ENCODE measurements around the gene DACH1. TPM values are rescaled to one million over a fixed set of nuclear protein-coding genes. Genes with fewer than 3 reads are reported as not detected.

DACH1 gene
- total RNA-seq, 8 experiments from 2014 or later = 0.20 to 74.1 (median 38.8) TPM

DNA sequence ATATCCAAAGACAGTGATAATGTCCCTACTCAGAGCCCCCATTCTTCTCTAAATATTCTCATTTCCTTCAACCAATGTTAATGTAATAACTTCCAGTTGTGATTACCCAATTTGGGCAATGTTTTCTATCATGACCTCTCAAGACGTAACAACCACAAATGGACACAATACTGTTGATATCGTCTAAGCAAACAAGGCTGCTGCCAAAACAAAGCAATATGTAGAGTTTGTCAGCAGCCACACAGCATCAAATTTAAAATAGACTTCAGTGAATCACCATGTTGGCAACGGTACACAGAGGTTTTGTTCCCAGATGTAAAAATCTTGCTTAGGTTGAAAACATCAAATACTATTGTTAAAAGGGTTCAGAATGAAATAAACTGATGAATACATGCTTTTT is 205.1 kb downstream of the DACH1 start:
- ATAC-seq (replicated peaks in 6 of 8) = no peak
- in situ Hi-C loops (cut with MboI; ENCODE audit: low pct_unique_long_range_greater_than_20kb in 2 of 9, low sequenced_read_pairs in 9 of 9, unreplicated experiment in 9 of 9) = no loop called here
- 0 to 97% (median 89%) methylated on average over 2 to 3 of the region's 3 CpGs; no CpG with 5 or more reads in 1 of the 10 experiments for WGBS, 10 experiments

DNA sequence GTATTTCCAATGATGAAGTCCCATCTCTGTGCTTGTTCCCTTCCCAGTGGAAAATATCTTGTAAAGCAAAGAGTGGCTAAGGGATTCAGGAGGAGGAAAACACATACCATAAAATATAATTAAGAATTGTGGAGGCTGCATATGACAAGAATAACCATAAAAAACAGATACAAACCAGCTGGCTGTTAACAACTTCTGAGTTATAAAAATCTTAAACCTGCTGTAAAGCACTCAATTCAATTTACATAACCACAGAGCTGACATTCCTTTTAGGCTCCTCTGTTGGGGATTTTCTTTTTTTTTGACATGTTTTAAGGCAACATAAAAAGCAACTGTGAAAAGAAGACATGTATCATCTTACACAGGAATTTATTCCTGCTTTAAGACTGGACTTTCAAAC is 207.6 kb downstream of the DACH1 start:
- Histone ChIP-seq H3K4me3 (no peak overlapping the region), H3K4me1 (replicated peaks in 1 of 2) (peaks cover 5 to 12% of the 10 kb centered on the region in 2 donors), H3K27ac (no peak overlapping the region)
- peak in 1 of 8 experiments; percentile 75 for ATAC-seq (replicated peaks in 6 of 8)
- in situ Hi-C loops (cut with MboI; ENCODE audit: low pct_unique_long_range_greater_than_20kb in 2 of 9, low sequenced_read_pairs in 9 of 9, unreplicated experiment in 9 of 9) = no loop called here

More for the DNA sequence above, 205.1 kb downstream of the DACH1 start:
- H3K4me1 ChIP-seq (replicated peaks in 1 of 2) = peaks cover 5 to 12% of the 10 kb centered on the region in 2 donors
- no peak overlapping the region for H3K27ac ChIP-seq
- no peak overlapping the region for H3K4me3 ChIP-seq

DNA sequence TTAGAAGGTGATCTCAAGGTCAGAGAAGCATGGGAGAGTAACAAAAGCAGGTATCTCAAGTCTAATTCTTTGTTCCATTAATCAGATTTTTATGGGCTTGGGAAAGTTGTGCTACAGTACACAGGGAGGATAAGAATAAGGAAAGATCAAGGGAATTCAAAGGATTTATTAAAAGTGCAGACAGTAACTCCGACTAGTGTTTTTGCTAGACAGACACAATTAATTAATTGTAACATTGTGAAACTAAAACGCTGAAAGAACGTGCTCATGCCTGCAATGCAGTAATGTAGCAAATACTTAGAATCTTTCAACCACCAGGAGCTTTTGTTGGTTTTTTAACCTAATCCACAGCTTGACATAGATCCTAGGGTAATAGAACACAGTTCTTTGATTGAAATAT is 221.5 kb downstream of the DACH1 start:
- in situ Hi-C loops (cut with MboI; ENCODE audit: low pct_unique_long_range_greater_than_20kb in 2 of 9, low sequenced_read_pairs in 9 of 9, unreplicated experiment in 9 of 9) = no loop called here
- WGBS, 10 experiments = 0 to 100% (median 83%) methylated on average over 1 to 3 of the region's 3 CpGs; no CpG with 5 or more reads in 1 of the 10 experiments
- no peak for ATAC-seq (replicated peaks in 6 of 8)
- Histone ChIP-seq H3K27ac (no peak overlapping the region), H3K4me1 (replicated peaks in 1 of 2) (peaks cover 10 to 29% of the 10 kb centered on the region in 2 donors), H3K4me3 (no peak overlapping the region)

DNA sequence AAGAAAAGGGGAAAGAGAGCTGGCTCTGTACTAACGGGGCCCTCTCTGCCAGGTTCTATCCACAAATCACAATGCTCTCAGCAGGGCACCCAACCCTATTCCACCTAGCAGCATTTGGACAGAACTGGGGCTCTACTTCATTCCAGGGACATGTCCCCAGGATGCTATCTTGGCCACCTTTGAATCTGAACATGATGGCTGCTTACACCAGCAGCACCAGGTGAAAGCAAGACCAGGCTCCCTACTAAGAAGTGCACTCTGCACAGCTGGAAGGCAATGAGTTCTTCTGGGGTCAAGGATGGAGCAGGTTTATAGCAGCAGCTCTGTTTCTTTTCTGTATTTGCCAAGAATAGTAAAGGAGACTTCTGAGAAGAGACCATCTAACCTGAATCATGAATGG is 222.4 kb downstream of the DACH1 start:
- in situ Hi-C loops (cut with MboI; ENCODE audit: low pct_unique_long_range_greater_than_20kb in 2 of 9, low sequenced_read_pairs in 9 of 9, unreplicated experiment in 9 of 9) = no loop called here
- WGBS, 10 experiments = 40 to 100% (median 66%) methylated on average over 1 of the region's 1 CpG; no CpG with 5 or more reads in 4 of the 10 experiments
- H3K4me3 ChIP-seq = no peak overlapping the region
- H3K4me1 ChIP-seq (replicated peaks in 1 of 2) = peaks cover 10 to 27% of the 10 kb centered on the region in 2 donors
- no peak overlapping the region for H3K27ac ChIP-seq
- no peak for ATAC-seq (replicated peaks in 6 of 8)

DNA sequence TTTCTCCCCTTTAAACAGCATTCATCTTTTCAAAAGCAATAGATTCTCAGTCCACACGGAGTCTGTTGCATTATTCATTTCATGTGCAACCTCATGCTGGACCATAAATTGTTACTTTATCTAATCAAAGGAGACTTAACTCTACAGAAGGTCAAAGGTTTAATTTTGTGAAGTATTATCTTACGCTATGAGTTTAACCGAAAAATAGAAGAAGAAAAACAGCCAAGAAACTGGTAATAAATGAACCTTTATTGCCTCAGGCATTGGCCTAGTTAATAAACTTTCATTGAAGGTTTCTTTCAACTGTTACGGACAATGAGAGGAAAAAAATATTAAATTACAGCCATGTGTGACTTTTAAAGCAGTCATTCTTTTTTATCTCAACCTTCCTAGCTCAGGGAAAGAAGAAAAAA is 223.6 kb downstream of the DACH1 start:
- ATAC-seq (replicated peaks in 6 of 8) = peak in 2 of 8 experiments; percentile 18 to 63
- H3K27ac ChIP-seq = no peak overlapping the region
- H3K4me1 ChIP-seq (replicated peaks in 1 of 2) = peaks cover 16 to 28% of the 10 kb centered on the region in 2 donors
- no peak overlapping the region for H3K4me3 ChIP-seq
- 14 to 77% (median 39%) methylated on average over 2 to 4 of the region's 4 CpGs for WGBS, 10 experiments
- in situ Hi-C loops (cut with MboI; ENCODE audit: low pct_unique_long_range_greater_than_20kb in 2 of 9, low sequenced_read_pairs in 9 of 9, unreplicated experiment in 9 of 9) = no loop called here

DNA sequence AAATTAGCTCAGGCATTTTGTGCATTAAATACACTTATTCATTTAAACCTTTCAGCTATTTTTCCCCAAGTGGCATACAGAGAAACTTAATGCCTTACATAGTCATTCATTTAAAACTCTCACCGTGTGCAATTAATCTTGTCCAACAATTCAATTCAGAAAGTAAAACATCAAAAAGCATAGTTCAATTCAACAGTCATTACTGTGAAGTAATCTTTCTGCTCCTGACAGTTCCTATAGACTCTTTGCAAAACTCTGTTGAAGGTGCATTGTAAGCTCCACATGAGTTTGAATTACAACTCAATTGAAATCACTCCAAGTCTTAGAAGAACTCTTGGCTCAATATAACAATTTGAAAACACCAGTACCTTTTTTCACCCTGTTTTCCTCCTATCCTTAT is 228.3 kb downstream of the DACH1 start:
- WGBS, 10 experiments = 0 to 33% (median 14%) methylated on average over 1 of the region's 1 CpG; no CpG with 5 or more reads in 1 of the 10 experiments

DNA sequence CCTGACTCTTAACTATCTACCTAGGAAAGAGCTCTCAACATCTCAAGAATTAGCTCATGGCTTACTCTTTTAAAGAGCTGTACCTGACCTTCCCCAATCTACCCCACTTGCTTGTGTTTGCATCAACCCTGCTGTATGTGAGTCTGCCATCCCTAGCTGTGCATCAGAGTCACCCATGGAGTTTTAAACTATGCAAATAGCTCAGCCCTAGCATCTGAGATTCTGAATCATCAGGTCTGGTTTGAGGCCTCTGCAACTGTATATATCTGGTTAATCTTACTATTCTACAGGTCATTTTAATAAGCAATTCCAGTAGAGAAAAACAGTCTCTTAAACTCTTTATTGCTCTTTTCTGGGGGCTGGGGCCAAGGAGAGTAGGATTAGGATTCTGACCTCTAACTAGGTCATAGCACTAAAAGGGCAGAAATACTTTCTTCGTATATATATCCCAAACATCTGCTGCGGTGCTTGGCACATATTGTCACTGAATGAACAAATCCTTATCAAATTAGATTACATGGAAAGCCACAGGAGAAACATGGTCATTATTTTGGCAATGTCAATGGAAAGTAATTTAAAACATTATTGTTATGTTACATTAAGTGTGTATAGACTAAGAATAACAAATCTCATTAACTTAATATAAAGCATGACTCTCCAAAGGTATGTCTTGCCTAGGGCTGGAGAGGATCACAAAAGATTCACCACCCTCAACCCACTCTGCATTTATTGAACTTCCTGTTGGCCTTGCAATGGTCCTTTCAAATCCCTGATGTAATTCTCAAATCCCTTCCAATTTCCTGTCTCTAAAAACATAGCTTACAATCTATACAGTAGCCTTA is 232.2 kb downstream of the DACH1 start:
- in situ Hi-C loops (cut with MboI; ENCODE audit: low pct_unique_long_range_greater_than_20kb in 2 of 9, low sequenced_read_pairs in 9 of 9, unreplicated experiment in 9 of 9) = no loop called here
- Histone ChIP-seq H3K4me1 (replicated peaks in 1 of 2) (peaks cover 6 to 34% of the 10 kb centered on the region in 2 donors), H3K27ac (no peak overlapping the region), H3K4me3 (no peak overlapping the region)
- 6 to 100% (median 70%) methylated on average over 1 to 2 of the region's 2 CpGs; no CpG with 5 or more reads in 2 of the 10 experiments for WGBS, 10 experiments
- ATAC-seq (replicated peaks in 6 of 8) = peak in 4 of 8 experiments; percentile 42 to 71 (median 64)

More for the DNA sequence above, 228.3 kb downstream of the DACH1 start:
- ATAC-seq (replicated peaks in 6 of 8) = peak in 2 of 8 experiments; percentile 41 to 71
- peaks cover 14 to 30% of the 10 kb centered on the region in 2 donors for H3K4me1 ChIP-seq (replicated peaks in 1 of 2)
- in situ Hi-C loops (cut with MboI; ENCODE audit: low pct_unique_long_range_greater_than_20kb in 2 of 9, low sequenced_read_pairs in 9 of 9, unreplicated experiment in 9 of 9) = no loop called here
- no peak overlapping the region for H3K4me3 ChIP-seq
- no peak overlapping the region for H3K27ac ChIP-seq

DNA sequence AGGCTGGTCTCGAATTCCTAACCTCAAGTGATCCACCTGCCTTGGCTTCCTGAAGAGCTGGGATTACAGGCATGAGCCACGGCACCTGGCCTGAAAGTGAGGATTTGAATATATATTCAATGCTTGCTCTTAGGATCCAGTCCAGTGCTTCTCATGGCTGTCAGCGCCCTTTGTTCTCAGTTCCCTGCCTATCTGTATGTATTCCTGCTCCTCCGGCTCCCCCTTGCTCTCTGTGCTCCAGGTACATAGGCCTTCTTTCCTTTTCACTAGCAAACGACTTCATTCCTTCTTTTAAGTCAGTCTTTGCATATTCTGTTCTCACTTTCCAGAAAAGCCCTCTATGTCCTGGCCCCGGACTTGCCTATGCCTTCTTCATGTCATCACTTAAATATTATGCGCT is 232.8 kb downstream of the DACH1 start:
- 0 to 94% (median 72%) methylated on average over 1 to 7 of the region's 7 CpGs for WGBS, 10 experiments
- H3K27ac ChIP-seq = no peak overlapping the region
- ATAC-seq (replicated peaks in 6 of 8) = no peak
- no peak overlapping the region for H3K4me3 ChIP-seq
- peaks cover 3 to 31% of the 10 kb centered on the region in 2 donors for H3K4me1 ChIP-seq (replicated peaks in 1 of 2)
- in situ Hi-C loops (cut with MboI; ENCODE audit: low pct_unique_long_range_greater_than_20kb in 2 of 9, low sequenced_read_pairs in 9 of 9, unreplicated experiment in 9 of 9) = no loop called here

DNA sequence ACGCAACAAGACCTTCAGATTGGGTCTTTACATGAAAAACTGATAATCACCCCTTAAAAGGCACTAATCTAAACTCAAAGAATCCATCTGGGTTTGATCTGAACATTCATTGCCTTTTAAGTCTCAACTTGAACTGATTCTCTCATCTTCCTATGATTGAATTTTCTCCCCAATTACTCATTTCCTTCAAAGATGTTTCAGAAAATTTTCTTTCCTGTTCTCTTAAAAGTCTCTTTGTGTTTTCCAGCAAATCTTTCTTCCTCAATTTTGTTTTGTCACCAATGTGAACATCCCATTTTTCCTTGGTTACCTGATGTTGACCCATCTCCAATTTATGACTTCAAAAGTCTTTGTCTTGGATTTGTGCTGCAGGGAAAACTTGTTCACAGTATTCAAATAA is 234.3 kb downstream of the DACH1 start:
- no peak for ATAC-seq (replicated peaks in 6 of 8)
- Histone ChIP-seq H3K4me1 (replicated peaks in 1 of 2) (peaks cover 0 to 16% of the 10 kb centered on the region in 2 donors), H3K4me3 (no peak overlapping the region), H3K27ac (no peak overlapping the region)
- in situ Hi-C loops (cut with MboI; ENCODE audit: low pct_unique_long_range_greater_than_20kb in 2 of 9, low sequenced_read_pairs in 9 of 9, unreplicated experiment in 9 of 9) = no loop called here
- WGBS, 10 experiments = 0 to 100% (median 92%) methylated on average over 1 of the region's 1 CpG; no CpG with 5 or more reads in 3 of the 10 experiments

DNA sequence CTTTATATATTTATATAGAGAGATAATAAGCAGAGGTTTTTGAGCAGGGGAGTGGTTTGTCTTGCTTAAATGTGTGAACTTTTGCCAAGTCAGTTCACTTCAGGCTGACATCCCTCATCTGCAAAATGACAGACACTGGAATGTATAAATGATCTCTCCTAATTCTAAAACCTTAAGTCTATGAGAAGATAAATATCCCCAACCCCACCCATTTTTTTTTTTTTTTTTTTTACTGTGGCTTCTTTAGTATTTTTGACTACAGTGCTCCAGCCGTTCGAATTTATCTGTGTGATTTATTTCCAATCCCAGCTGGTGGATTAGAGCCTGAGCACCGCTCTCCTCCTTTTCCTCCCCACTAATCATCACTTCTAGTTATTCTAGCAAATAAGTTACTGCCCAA is 234.8 kb downstream of the DACH1 start:
- Histone ChIP-seq H3K4me3 (no peak overlapping the region), H3K4me1 (replicated peaks in 1 of 2) (peaks cover 4 to 20% of the 10 kb centered on the region in 2 donors), H3K27ac (no peak overlapping the region)
- in situ Hi-C loops (cut with MboI; ENCODE audit: low pct_unique_long_range_greater_than_20kb in 2 of 9, low sequenced_read_pairs in 9 of 9, unreplicated experiment in 9 of 9) = no loop called here
- WGBS, 10 experiments = 0 to 83% (median 46%) methylated on average over 2 to 3 of the region's 3 CpGs; no CpG with 5 or more reads in 1 of the 10 experiments
- peak in 2 of 8 experiments; percentile 30 to 50 for ATAC-seq (replicated peaks in 6 of 8)

DNA sequence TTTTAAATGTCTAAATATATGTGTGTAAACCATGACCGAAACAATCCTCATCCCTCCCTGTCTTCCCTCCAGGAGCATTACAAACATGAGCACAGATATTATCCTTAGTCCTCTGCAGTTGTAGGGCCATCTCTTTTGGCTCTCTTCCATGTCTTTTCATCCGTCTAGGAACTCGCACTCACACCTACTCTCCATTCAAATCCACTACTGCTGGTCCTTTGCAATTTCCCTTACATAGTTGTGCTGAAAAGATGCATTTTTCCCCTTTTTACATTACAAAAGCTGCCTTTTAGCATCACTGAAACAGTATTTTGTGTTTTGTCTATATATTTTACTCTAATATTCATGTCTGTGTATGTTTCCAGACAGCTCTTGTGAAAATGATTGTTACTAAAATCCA is 237.8 kb downstream of the DACH1 start:
- Histone ChIP-seq H3K27ac (no peak overlapping the region), H3K4me3 (no peak overlapping the region), H3K4me1 (replicated peaks in 1 of 2) (peaks cover 13 to 50% of the 10 kb centered on the region in 2 donors)
- no peak for ATAC-seq (replicated peaks in 6 of 8)
- in situ Hi-C loops (cut with MboI; ENCODE audit: low pct_unique_long_range_greater_than_20kb in 2 of 9, low sequenced_read_pairs in 9 of 9, unreplicated experiment in 9 of 9) = no loop called here
- 6 to 100% (median 95%) methylated on average over 1 to 3 of the region's 3 CpGs for WGBS, 10 experiments

DNA sequence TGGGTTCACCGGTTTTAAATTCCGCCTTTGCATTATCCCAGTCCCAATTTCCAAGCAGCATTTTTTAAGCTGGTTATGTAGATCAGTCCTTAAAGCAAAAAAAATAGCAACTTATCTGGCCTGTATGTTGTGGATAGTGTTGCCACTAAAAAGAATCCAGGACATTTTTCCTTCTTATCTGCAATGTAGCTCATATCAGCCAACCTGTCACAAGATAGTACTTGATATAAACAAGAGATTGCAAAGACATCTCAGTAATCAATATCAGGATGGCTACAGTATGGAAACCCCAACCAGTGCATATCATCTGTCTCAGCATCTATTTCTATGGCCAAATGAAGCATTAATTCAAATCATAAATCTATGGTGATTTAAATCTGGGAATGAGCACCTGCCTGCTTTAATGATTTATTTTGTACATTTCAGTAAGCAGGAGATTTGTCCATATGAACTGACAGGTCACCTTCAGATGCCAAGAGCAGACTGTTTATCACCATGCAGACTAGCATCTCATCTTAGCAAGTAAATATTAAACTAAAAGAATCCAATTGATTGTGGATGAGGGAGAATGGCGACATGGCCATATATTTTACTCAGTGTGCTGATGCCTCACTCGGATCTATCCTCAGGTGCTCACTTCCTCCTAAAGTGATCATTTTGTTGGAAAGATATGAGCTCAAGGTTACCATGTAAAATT is 240.4 kb downstream of the DACH1 start:
- Histone ChIP-seq H3K4me3 (no peak overlapping the region), H3K27ac (no peak overlapping the region), H3K4me1 (replicated peaks in 1 of 2) (peaks cover 15 to 57% of the 10 kb centered on the region in 2 donors)
- WGBS, 10 experiments = 49 to 100% (median 80%) methylated on average over 1 to 4 of the region's 4 CpGs; no CpG with 5 or more reads in 1 of the 10 experiments
- in situ Hi-C loops (cut with MboI; ENCODE audit: low pct_unique_long_range_greater_than_20kb in 2 of 9, low sequenced_read_pairs in 9 of 9, unreplicated experiment in 9 of 9) = no loop called here
- ATAC-seq (replicated peaks in 6 of 8) = peak in 5 of 8 experiments; percentile 51 to 83 (median 68)

DNA sequence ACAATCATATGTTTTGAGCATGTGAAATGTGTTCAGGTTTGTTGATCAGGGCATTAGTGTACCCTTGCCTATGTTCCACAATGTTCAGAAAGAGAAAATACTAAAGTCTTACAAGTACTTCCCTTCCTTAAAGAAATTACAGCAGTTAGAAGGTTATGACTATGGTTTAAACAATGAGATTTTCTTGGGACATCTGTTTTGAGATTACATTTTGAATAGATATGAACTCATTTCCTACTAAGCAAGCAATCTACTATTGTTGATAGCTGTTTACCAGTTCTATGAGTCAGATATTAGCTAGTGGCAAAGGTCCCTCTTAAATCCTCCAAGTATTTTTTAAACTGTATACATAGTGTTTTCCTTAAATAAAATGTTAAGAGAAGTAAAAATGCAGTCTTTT is 241.3 kb downstream of the DACH1 start:
- Histone ChIP-seq H3K4me3 (no peak overlapping the region), H3K27ac (no peak overlapping the region), H3K4me1 (replicated peaks in 1 of 2) (peaks cover 21 to 59% of the 10 kb centered on the region in 2 donors)
- in situ Hi-C loops (cut with MboI; ENCODE audit: low pct_unique_long_range_greater_than_20kb in 2 of 9, low sequenced_read_pairs in 9 of 9, unreplicated experiment in 9 of 9) = no loop called here
- no peak for ATAC-seq (replicated peaks in 6 of 8)
